IMR-90 (cell line): ENCODE measurements around the gene TMOD1. TPM values are rescaled to one million over a fixed set of nuclear protein-coding genes. Genes with fewer than 3 reads are reported as not detected.

ENCODE experiments used
- ATAC-seq: fragments of 200-7000 bp; cut with Tn5 transposase; 2 replicates; pipeline ENCODE4 v1.9.1; 2020; ENCODE audit warnings: low read depth, mild to moderate bottlenecking, moderate library complexity
- BruUV-seq: library from RNA; stranded (reverse); fragments of 400-500 nt; replicated peaks from 2 replicates; lab custom pipeline; 2021; lab: Mats Ljungman, UMichigan
- CTCF ChIA-PET: fragments of 300-600 bp; formaldehyde crosslinking; extraction: SDS; loops from one replicate; lab custom pipeline; 2021; ENCODE audit warnings: antibody characterized with exemption; lab: Yijun Ruan, JAX
- POLR2A ChIA-PET: fragments of 300-600 bp; sonication (Branson Sonifier 250); formaldehyde crosslinking; loops from one replicate; lab custom pipeline; 2022; ENCODE audit warnings: antibody characterized with exemption; ENCODE audit not compliant: unreplicated experiment; lab: Charles Lee
- DNase-seq: peaks from one replicate; pipeline ENCODE4 v3.0.0; 2013
- H2AFZ ChIP-seq: replicated peaks from 2 replicates; pipeline ENCODE3; 2013; ENCODE audit warnings: low read length, mild to moderate bottlenecking; ENCODE audit not compliant: poor library complexity
- H2AK5ac ChIP-seq: 2 replicates; pipeline ENCODE4 v1.6.1; 2013; ENCODE audit warnings: low read depth, low read length, inconsistent platforms
- H2AK9ac ChIP-seq: replicated peaks from 2 replicates; pipeline ENCODE3; 2013; ENCODE audit warnings: mild to moderate bottlenecking, low read depth, low read length, moderate library complexity; ENCODE audit not compliant: poor library complexity
- H2BK120ac ChIP-seq: 2 replicates; pipeline ENCODE4 v1.6.1; 2013; ENCODE audit warnings: low read depth, low read length, inconsistent platforms
- H2BK15ac ChIP-seq: 3 replicates; pipeline ENCODE4 v1.6.1; 2013; ENCODE audit warnings: low read depth, low read length, inconsistent platforms
- H2BK20ac ChIP-seq: 2 replicates; pipeline ENCODE4 v1.6.1; 2013; ENCODE audit warnings: low read depth, mild to moderate bottlenecking, inconsistent platforms, low read length, moderate library complexity
- H2BK5ac ChIP-seq: 2 replicates; pipeline ENCODE4 v1.6.1; 2013; ENCODE audit warnings: mild to moderate bottlenecking, low read depth, low read length, inconsistent platforms; ENCODE audit not compliant: poor library complexity, severe bottlenecking
- H3K14ac ChIP-seq: replicated peaks from 2 replicates; pipeline ENCODE4 v1.6.1; 2013; ENCODE audit warnings: low read depth, low read length, inconsistent platforms
- H3K18ac ChIP-seq: 2 replicates; pipeline ENCODE4 v1.6.1; 2013; ENCODE audit warnings: low read depth, low read length, control low read depth
- H3K23ac ChIP-seq: 2 replicates; pipeline ENCODE4 v1.6.1; 2013; ENCODE audit warnings: low read depth, low read length, inconsistent platforms
- H3K27ac ChIP-seq: 2 replicates; pipeline ENCODE4 v1.5.1; 2013; ENCODE audit warnings: mild to moderate bottlenecking, control low read depth, low read length; ENCODE audit not compliant: insufficient read depth
- H3K27me3 ChIP-seq: 2 replicates; pipeline ENCODE4 v1.6.1; 2013; ENCODE audit warnings: low read length; ENCODE audit not compliant: control insufficient read depth, insufficient read depth
- H3K36me3 ChIP-seq: 2 replicates; pipeline ENCODE4 v1.6.1; 2013; ENCODE audit warnings: low read length, mixed read lengths; ENCODE audit not compliant: control insufficient read depth, insufficient read depth
- H3K4ac ChIP-seq: 2 replicates; pipeline ENCODE4 v1.6.1; 2013; ENCODE audit warnings: low read depth, low read length, inconsistent platforms
- H3K4me1 ChIP-seq: 2 replicates; pipeline ENCODE4 v1.6.1; 2013; ENCODE audit warnings: low read length, mixed read lengths; ENCODE audit not compliant: control insufficient read depth, insufficient read depth
- H3K4me2 ChIP-seq: 2 replicates; pipeline ENCODE4 v1.6.1; 2013; ENCODE audit warnings: low read depth, mild to moderate bottlenecking, control low read depth, low read length, moderate library complexity
- H3K4me3 ChIP-seq: 2 replicates; pipeline ENCODE4 v1.5.1; 2013; ENCODE audit warnings: low read depth, mild to moderate bottlenecking, control low read depth, low read length, moderate library complexity; ENCODE audit not compliant: insufficient read depth
- H3K56ac ChIP-seq: 2 replicates; pipeline ENCODE4 v1.6.1; 2013; ENCODE audit warnings: low read length, inconsistent platforms; ENCODE audit not compliant: insufficient read depth; ENCODE audit errors: extremely low read depth
- H3K79me1 ChIP-seq, 2 experiments: 2 replicates each; pipeline ENCODE4 v1.6.1; 2013; ENCODE audit warnings: low read length in 2 of 2, inconsistent platforms in 1 of 2, low read depth in 1 of 2
- H3K9ac ChIP-seq: 2 replicates; pipeline ENCODE4 v1.6.1; 2013; ENCODE audit warnings: low read depth, low read length, control low read depth
- H3K9me1 ChIP-seq: 2 replicates; pipeline ENCODE4 v1.6.1; 2013; ENCODE audit warnings: low read length, inconsistent platforms; ENCODE audit not compliant: insufficient read depth
- H3K9me3 ChIP-seq: 2 replicates; pipeline ENCODE4 v1.6.1; 2013; ENCODE audit warnings: low read length; ENCODE audit not compliant: control insufficient read depth, insufficient read depth
- H4K20me1 ChIP-seq: 2 replicates; pipeline ENCODE4 v1.6.1; 2013; ENCODE audit warnings: low read length, inconsistent platforms; ENCODE audit not compliant: insufficient read depth
- H4K5ac ChIP-seq: 2 replicates; pipeline ENCODE4 v1.6.1; 2013; ENCODE audit warnings: mild to moderate bottlenecking, low read depth, low read length, control low read depth
- H4K8ac ChIP-seq, 2 experiments: 2 replicates each; pipeline ENCODE4 v1.6.1; 2013; ENCODE audit warnings: low read depth in 2 of 2, low read length in 2 of 2, control low read depth in 1 of 2, inconsistent platforms in 1 of 2
- H4K91ac ChIP-seq: 2 replicates; pipeline ENCODE4 v1.6.1; 2013; ENCODE audit warnings: low read depth, low read length, inconsistent platforms; ENCODE audit not compliant: insufficient read depth
- BHLHE40 ChIP-seq: fragments of 150-350 bp; IDR thresholded peaks from 2 replicates; pipeline ENCODE4 v1.6.1; 2016; ENCODE audit warnings: mild to moderate bottlenecking, low read depth, low read length
- CEBPB ChIP-seq: IDR thresholded peaks from 2 replicates; pipeline ENCODE4 v1.6.1; 2012; ENCODE audit warnings: low read depth, low read length, improper control_type of control experiment
- CHD1 ChIP-seq: IDR thresholded peaks from 2 replicates; pipeline ENCODE4 v1.6.1; 2012; ENCODE audit warnings: low read depth, low read length, improper control_type of control experiment
- CTCF ChIP-seq: conservative IDR thresholded peaks from 2 replicates; pipeline ENCODE4 v1.5.1; 2012; ENCODE audit warnings: mild to moderate bottlenecking, low read depth, low read length, improper control_type of control experiment
- ELK1 ChIP-seq: fragments of 150-350 bp; IDR thresholded peaks from 2 replicates; pipeline ENCODE4 v1.6.1; 2016; ENCODE audit warnings: low read depth, mild to moderate bottlenecking, low read length, moderate library complexity, borderline replicate concordance
- FOS ChIP-seq: fragments of 150-350 bp; IDR thresholded peaks from 2 replicates; pipeline ENCODE4 v1.6.1; 2016; ENCODE audit warnings: low read depth, low read length
- MAFK ChIP-seq: IDR thresholded peaks from 2 replicates; pipeline ENCODE4 v1.6.1; 2012; ENCODE audit warnings: low read depth, low read length, improper control_type of control experiment
- MAZ ChIP-seq: IDR thresholded peaks from 2 replicates; pipeline ENCODE4 v1.6.1; 2012; ENCODE audit warnings: low read depth, mild to moderate bottlenecking, low read length, improper control_type of control experiment, moderate library complexity, borderline replicate concordance
- MXI1 ChIP-seq: IDR thresholded peaks from 2 replicates; pipeline ENCODE4 v1.6.1; 2012; ENCODE audit warnings: low read depth, mild to moderate bottlenecking, low read length, moderate library complexity, borderline replicate concordance
- POLR2A ChIP-seq: IDR thresholded peaks from 2 replicates; pipeline ENCODE4 v1.6.1; 2012; ENCODE audit warnings: mild to moderate bottlenecking, low read depth, low read length
- RCOR1 ChIP-seq: IDR thresholded peaks from 2 replicates; pipeline ENCODE4 v1.6.1; 2012; ENCODE audit warnings: mild to moderate bottlenecking, low read length, improper control_type of control experiment; ENCODE audit not compliant: insufficient replicate concordance
- RFX5 ChIP-seq: IDR thresholded peaks from 2 replicates; pipeline ENCODE4 v1.8.0; 2012; ENCODE audit warnings: low read depth, mild to moderate bottlenecking, low read length, moderate library complexity
- SMC3 ChIP-seq: fragments of 150-350 bp; IDR thresholded peaks from 2 replicates; pipeline ENCODE4 v1.6.1; 2016; ENCODE audit warnings: low read depth, mild to moderate bottlenecking, antibody characterized with exemption, low read length, moderate library complexity
- dilution Hi-C: fragments of 300-500 bp; cut with HindIII; formaldehyde crosslinking; loops from one replicate; pipeline ENCODE4 v1.14.3; 2018; ENCODE audit warnings: low sequenced_read_pairs; ENCODE audit not compliant: unreplicated experiment
- in situ Hi-C: fragments of 300-500 bp; cut with MboI; formaldehyde crosslinking; loops from 3 replicates; pipeline ENCODE4 v1.14.3; 2019; ENCODE audit warnings: low sequenced_read_pairs, inconsistent platforms, mixed read lengths
- intact Hi-C: fragments of 100-400 bp; cut with micrococcal nuclease; formaldehyde crosslinking; loops from 2 replicates; pipeline ENCODE4 v1.10.0; 2022
- polyA plus RNA-seq, 3 experiments: library from polyadenylated mRNA; depleted of rRNA; stranded (reverse); fragments of >200 nt; gene quantifications; 2 replicates each; pipeline ENCODE4 v1.2.3, GENCODE V29; 2012; ENCODE audit warnings: low replicate concordance in 1 of 3
- total RNA-seq: library from RNA; depleted of rRNA; stranded (reverse); fragments of >200 nt; gene quantifications from 2 replicates; pipeline ENCODE4 v1.2.3, GENCODE V29; 2012

Gene TMOD1
- total and polyA plus RNA-seq, 2 of the 4 experiments (the other 2 are of a cell fraction) = 0.18 to 0.38 TPM

GRCh38 chr9:97629156-97629555 lies 127.7 kb downstream of the TMOD1 start:
- dilution Hi-C loops = no loop called here
- POLR2A ChIA-PET = no interaction called here
- CTCF ChIA-PET = interaction anchor here (1.0 kb wide), 1 partner anchor 170 kb away, joined by 3 read pairs; no protein-coding TSS in a partner anchor

More at GRCh38 chr9:97629156-97629555, 127.7 kb downstream of the TMOD1 start:
- Histone ChIP-seq H3K9ac (no peak overlapping the region), H2BK20ac (no peak overlapping the region), H2AK5ac (peak overlapping the region; percentile 60; the same call in 1 of the 2 replicates), H3K27ac (no peak overlapping the region), H4K20me1 (peaks cover 12% of the 10 kb centered on the region), H4K5ac (no peak overlapping the region), H3K18ac (no peak overlapping the region), H3K36me3 (peaks cover 4% of the 10 kb centered on the region), H3K9me1 (peaks cover 6% of the 10 kb centered on the region), H4K91ac (no peak overlapping the region), H3K4ac (no peak overlapping the region), H3K4me1 (peaks cover 9% of the 10 kb centered on the region), H3K56ac (no peak overlapping the region), H3K4me3 (no peak overlapping the region), H2AK9ac (no peak overlapping the region), H2BK120ac (no peak overlapping the region), H3K79me1 (peaks cover 28 to 50% of the 10 kb centered on the region in 2 experiments), H3K9me3 (no peaks in the 10 kb centered on the region), H3K23ac (peak overlapping the region; percentile 84), H4K8ac (no peak overlapping the region), H2BK15ac (no peak overlapping the region), H3K27me3 (no peaks in the 10 kb centered on the region), H3K14ac (no peak overlapping the region), H2AFZ (no peak overlapping the region), H3K4me2 (no peak overlapping the region), H2BK5ac (no peak overlapping the region)
- TF ChIP-seq POLR2A (no peak), CEBPB (no peak), CHD1 (no peak), RCOR1 (no peak), SMC3 (no peak), MXI1 (no peak), RFX5 (no peak), FOS (no peak), ELK1 (no peak), MAFK (no peak), CTCF (no peak), BHLHE40 (no peak), MAZ (no peak)
- BruUV-seq = no TSS peak
- ATAC-seq = no peak
- intact Hi-C loops (no loop called here), in situ Hi-C loops (no loop called here)
- no peak for DNase-seq
